Measurements from ENCODE around the gene PLEK2.

- no peak for TF ChIP-seq POLR2AphosphoS5 (IDR thresholded peaks at IDR 0.05; ENCODE audit: borderline replicate concordance, low read depth, low read length)
- TF ChIP-seq EZH2 (IDR thresholded peaks at IDR 0.05): no peak
Observed at GRCh38 chr14:67377916-67378315, 34.0 kb downstream of the PLEK2 start.
